Activated T-helper 2 cell treated with anti-CD3 and anti-CD28 coated beads, Interferon-gamma antibody, Interleukin-2, Interleukin-4, amounts not matched to agents 10 μg/mL and 5 μg/mL and 100 μg/mL, durations not matched to agents 14 hours and 24 hours and 36 hours (primary cell): ENCODE measurements around the gene SPATA6. TPM values are rescaled to one million over a fixed set of nuclear protein-coding genes. Genes with fewer than 3 reads are reported as not detected.
"Not testable (repeated sequence)": the region's sequence is repeated elsewhere in the genome, so short reads cannot be mapped to it uniquely, and the experiment has no call there.

ENCODE experiments used
- DNase-seq: peaks from one replicate; pipeline ENCODE4 v3.0.0; 2021; ENCODE audit warnings: low spot score
- H3K27ac Mint-ChIP-seq: one replicate; pipeline ENCODE4 v1.8.0; 2021; ENCODE audit warnings: mixed read lengths
- H3K27me3 Mint-ChIP-seq: one replicate; pipeline ENCODE4 v1.8.0; 2021; ENCODE audit warnings: low read depth, mixed read lengths
- H3K36me3 Mint-ChIP-seq: one replicate; pipeline ENCODE4 v1.8.0; 2021; ENCODE audit warnings: low read depth, mixed read lengths
- H3K4me1 Mint-ChIP-seq: one replicate; pipeline ENCODE4 v1.8.0; 2021; ENCODE audit warnings: low read depth, mixed read lengths
- H3K4me3 Mint-ChIP-seq: one replicate; pipeline ENCODE4 v1.8.0; 2021; ENCODE audit warnings: low read depth, mild to moderate bottlenecking, moderate library complexity, mixed read lengths
- H3K9me3 Mint-ChIP-seq: one replicate; pipeline ENCODE4 v1.8.0; 2021; ENCODE audit warnings: mixed read lengths
- intact Hi-C: fragments of 100-400 bp; cut with micrococcal nuclease; formaldehyde crosslinking; loops from one replicate; pipeline ENCODE4 v1.15.1; 2023
- total RNA-seq: library from RNA; stranded (reverse); gene quantifications from 2 replicates; pipeline ENCODE4 v1.2.3, GENCODE V29; 2022

The SPATA6 gene
- total RNA-seq, 1 donor from 2014 or later: 1.4 TPM

DNA sequence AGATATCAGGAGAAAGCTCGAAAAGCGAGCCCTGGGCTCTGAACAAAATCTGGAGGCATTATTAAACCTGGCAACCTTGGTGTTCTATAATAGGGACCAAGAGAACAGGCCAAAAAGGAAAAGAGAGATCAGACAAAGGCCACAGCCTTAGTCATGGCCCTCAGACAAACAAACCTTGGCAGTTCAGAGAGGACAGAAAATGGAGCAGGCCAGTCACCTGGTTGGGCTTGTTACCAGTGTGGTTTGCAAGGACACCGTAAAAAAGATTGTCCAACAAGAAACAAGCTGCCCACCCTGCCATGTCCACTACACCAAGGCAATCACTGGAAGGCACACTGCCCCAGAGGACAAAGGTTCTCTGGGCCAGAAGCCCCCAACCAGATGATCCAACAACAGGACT is 31.2 kb downstream of the SPATA6 start:
- H3K36me3 Mint-ChIP-seq, H3K27me3 Mint-ChIP-seq, H3K4me3 Mint-ChIP-seq, H3K27ac Mint-ChIP-seq, intact Hi-C loops, DNase-seq, H3K4me1 Mint-ChIP-seq: not testable (repeated sequence)
- H3K9me3 Mint-ChIP-seq: peaks cover 11% of the 10 kb centered on the region

GRCh38 chr1:48439380-48439779 is 32.6 kb downstream of the SPATA6 start:
- H3K4me3 Mint-ChIP-seq: no peak overlapping the region
- H3K36me3 Mint-ChIP-seq: no peaks in the 10 kb centered on the region
- no peaks in the 10 kb centered on the region for H3K27me3 Mint-ChIP-seq
- H3K9me3 Mint-ChIP-seq: peaks cover 11% of the 10 kb centered on the region
- no peak overlapping the region for H3K27ac Mint-ChIP-seq
- DNase-seq: no peak
- no peaks in the 10 kb centered on the region for H3K4me1 Mint-ChIP-seq
- intact Hi-C loops: no loop called here

DNA sequence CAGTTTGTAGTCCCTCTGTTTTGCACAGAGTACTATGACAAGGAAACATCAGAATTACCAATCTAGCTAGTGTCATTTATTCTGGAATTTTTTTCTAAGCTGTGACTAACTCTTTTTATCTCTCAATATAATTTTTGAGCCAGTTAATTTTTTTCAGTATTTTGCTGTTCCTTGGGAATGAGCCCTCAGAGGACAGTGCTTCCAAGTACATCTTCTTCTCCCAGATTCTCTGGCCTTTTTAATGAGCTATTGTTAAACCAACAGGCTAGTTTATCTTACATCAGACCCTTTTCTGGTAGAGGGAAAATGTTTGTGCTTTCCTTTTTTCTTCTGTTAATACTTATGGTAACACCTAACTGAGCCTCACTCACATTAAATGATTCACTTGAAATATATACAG is 34.6 kb downstream of the SPATA6 start:
- H3K27me3 Mint-ChIP-seq, H3K36me3 Mint-ChIP-seq, H3K4me1 Mint-ChIP-seq, H3K9me3 Mint-ChIP-seq, intact Hi-C loops, H3K4me3 Mint-ChIP-seq, DNase-seq, H3K27ac Mint-ChIP-seq: not testable (repeated sequence)

GRCh38 chr1:48435312-48436002 is 36.5 kb downstream of the SPATA6 start:
- H3K4me1 Mint-ChIP-seq, DNase-seq, H3K4me3 Mint-ChIP-seq, intact Hi-C loops, H3K9me3 Mint-ChIP-seq, H3K36me3 Mint-ChIP-seq, H3K27ac Mint-ChIP-seq, H3K27me3 Mint-ChIP-seq: not testable (repeated sequence)

DNA sequence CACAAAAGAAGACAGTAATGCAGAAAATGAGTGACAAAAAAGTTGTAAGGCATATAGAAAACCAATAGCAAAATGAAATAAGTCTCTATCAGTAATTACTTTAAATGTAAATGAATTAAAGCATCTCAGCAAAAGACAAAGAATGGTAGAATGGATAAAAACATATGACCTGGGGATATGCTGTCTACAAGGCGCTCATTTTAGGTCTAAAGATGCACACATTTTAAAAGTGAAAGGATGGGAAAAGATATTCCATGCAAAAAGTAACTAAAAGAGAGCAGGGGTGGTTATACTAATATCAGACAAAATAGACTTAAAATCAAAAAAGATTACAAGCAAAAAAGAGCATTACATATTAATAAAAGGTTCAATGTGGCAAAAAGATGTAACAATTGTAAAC is 41.2 kb downstream of the SPATA6 start:
- H3K27ac Mint-ChIP-seq: no peak overlapping the region
- no peaks in the 10 kb centered on the region for H3K36me3 Mint-ChIP-seq
- DNase-seq: no peak
- no peak overlapping the region for H3K4me3 Mint-ChIP-seq
- intact Hi-C loops: no loop called here
- no peaks in the 10 kb centered on the region for H3K4me1 Mint-ChIP-seq
- no peaks in the 10 kb centered on the region for H3K9me3 Mint-ChIP-seq
- no peaks in the 10 kb centered on the region for H3K27me3 Mint-ChIP-seq

- no peaks in the 10 kb centered on the region for H3K4me1 Mint-ChIP-seq
- H3K27me3 Mint-ChIP-seq: no peaks in the 10 kb centered on the region
- no peak overlapping the region for H3K27ac Mint-ChIP-seq
- no peaks in the 10 kb centered on the region for H3K9me3 Mint-ChIP-seq
- H3K36me3 Mint-ChIP-seq: no peaks in the 10 kb centered on the region
- no peak overlapping the region for H3K4me3 Mint-ChIP-seq
- DNase-seq: no peak
- intact Hi-C loops: no loop called here
Observed at GRCh38 chr1:48422009-48422408, 50.0 kb downstream of the SPATA6 start.

GRCh38 chr1:48418742-48419141 is 53.3 kb downstream of the SPATA6 start:
- no peak for DNase-seq
- intact Hi-C loops: no loop called here
- no peak overlapping the region for H3K27ac Mint-ChIP-seq
- H3K27me3 Mint-ChIP-seq: no peaks in the 10 kb centered on the region
- no peak overlapping the region for H3K4me3 Mint-ChIP-seq
- H3K9me3 Mint-ChIP-seq: no peaks in the 10 kb centered on the region
- H3K4me1 Mint-ChIP-seq: no peaks in the 10 kb centered on the region
- H3K36me3 Mint-ChIP-seq: no peaks in the 10 kb centered on the region

DNA sequence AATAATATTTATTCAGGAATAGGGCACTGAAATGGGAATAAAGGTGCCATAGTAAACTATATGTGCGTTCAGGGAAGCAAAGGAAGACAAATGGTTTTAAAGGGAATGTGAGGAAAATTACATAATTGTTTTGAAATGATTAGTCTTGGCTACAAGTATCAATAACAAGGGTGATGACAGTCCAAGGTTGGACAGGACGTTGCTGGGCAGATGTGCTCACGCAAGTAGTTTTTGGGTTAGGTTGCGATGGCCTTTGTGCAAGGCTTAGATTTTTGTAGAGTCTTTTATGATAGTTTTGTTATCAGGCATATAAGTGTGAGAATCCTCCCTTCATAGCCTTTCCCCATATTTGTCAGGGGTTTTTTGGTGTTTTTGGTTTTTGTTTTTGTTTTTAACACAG is 57.0 kb downstream of the SPATA6 start:
- Mint-ChIP-seq H3K9me3 (no peaks in the 10 kb centered on the region), H3K27ac (no peak overlapping the region), H3K4me1 (no peaks in the 10 kb centered on the region), H3K4me3 (no peak overlapping the region), H3K27me3 (no peaks in the 10 kb centered on the region), H3K36me3 (no peaks in the 10 kb centered on the region)
- intact Hi-C loops: no loop called here
- DNase-seq: no peak

GRCh38 chr1:48414264-48414663 is 57.7 kb downstream of the SPATA6 start:
- no peak for DNase-seq
- no peaks in the 10 kb centered on the region for H3K27me3 Mint-ChIP-seq
- no peaks in the 10 kb centered on the region for H3K9me3 Mint-ChIP-seq
- no peaks in the 10 kb centered on the region for H3K4me1 Mint-ChIP-seq
- H3K36me3 Mint-ChIP-seq: no peaks in the 10 kb centered on the region
- intact Hi-C loops: no loop called here
- H3K4me3 Mint-ChIP-seq: no peak overlapping the region
- H3K27ac Mint-ChIP-seq: no peak overlapping the region

- H3K27ac Mint-ChIP-seq: no peak overlapping the region
- intact Hi-C loops: no loop called here
Observed at GRCh38 chr1:48405940-48406339, 66.1 kb downstream of the SPATA6 start.

DNA sequence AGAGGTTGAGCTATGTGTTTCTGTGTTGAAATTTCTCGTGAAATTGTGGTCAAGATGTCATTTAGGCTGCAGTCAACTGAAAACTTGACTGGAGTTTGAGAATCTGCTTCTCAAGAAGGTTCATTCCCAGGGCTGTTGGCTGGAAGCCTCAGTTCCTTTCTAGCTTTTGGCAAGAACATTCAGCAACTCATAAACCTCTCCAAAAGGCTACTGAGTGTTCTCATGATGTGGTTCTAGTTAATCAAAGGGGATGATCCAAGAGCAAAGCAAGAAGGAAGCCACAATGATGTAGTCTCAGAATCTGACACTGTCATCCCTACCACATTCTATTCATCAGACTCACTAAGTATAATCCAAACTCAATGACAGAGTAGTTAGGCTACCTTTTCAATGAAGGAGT is 66.6 kb downstream of the SPATA6 start:
- DNase-seq: no peak
- Mint-ChIP-seq H3K36me3 (no peaks in the 10 kb centered on the region), H3K9me3 (no peaks in the 10 kb centered on the region), H3K4me1 (no peaks in the 10 kb centered on the region), H3K4me3 (no peak overlapping the region), H3K27ac (no peak overlapping the region), H3K27me3 (no peaks in the 10 kb centered on the region)
- intact Hi-C loops: no loop called here

More at GRCh38 chr1:48405940-48406339, 66.1 kb downstream of the SPATA6 start:
- no peaks in the 10 kb centered on the region for H3K27me3 Mint-ChIP-seq
- H3K36me3 Mint-ChIP-seq: no peaks in the 10 kb centered on the region
- DNase-seq: no peak
- H3K4me1 Mint-ChIP-seq: no peaks in the 10 kb centered on the region
- no peaks in the 10 kb centered on the region for H3K9me3 Mint-ChIP-seq
- no peak overlapping the region for H3K4me3 Mint-ChIP-seq

GRCh38 chr1:48402599-48402998 is 69.4 kb downstream of the SPATA6 start:
- Mint-ChIP-seq H3K36me3 (no peaks in the 10 kb centered on the region), H3K4me1 (no peaks in the 10 kb centered on the region), H3K9me3 (no peaks in the 10 kb centered on the region), H3K27me3 (no peaks in the 10 kb centered on the region), H3K27ac (no peak overlapping the region), H3K4me3 (no peak overlapping the region)
- intact Hi-C loops: no loop called here
- no peak for DNase-seq

GRCh38 chr1:48396208-48396607 is 75.8 kb downstream of the SPATA6 start:
- Mint-ChIP-seq H3K4me1 (no peaks in the 10 kb centered on the region), H3K9me3 (no peaks in the 10 kb centered on the region), H3K36me3 (no peaks in the 10 kb centered on the region), H3K4me3 (no peak overlapping the region), H3K27me3 (no peaks in the 10 kb centered on the region), H3K27ac (no peak overlapping the region)
- DNase-seq: no peak
- intact Hi-C loops: no loop called here

- H3K4me1 Mint-ChIP-seq: no peaks in the 10 kb centered on the region
- no peaks in the 10 kb centered on the region for H3K27me3 Mint-ChIP-seq
- H3K27ac Mint-ChIP-seq: no peak overlapping the region
- H3K4me3 Mint-ChIP-seq: no peak overlapping the region
- no peak for DNase-seq
- no peaks in the 10 kb centered on the region for H3K9me3 Mint-ChIP-seq
- no peaks in the 10 kb centered on the region for H3K36me3 Mint-ChIP-seq
- intact Hi-C loops: no loop called here
Observed at GRCh38 chr1:48391926-48392325, 80.1 kb downstream of the SPATA6 start.
